Vagina (tissue), 2 donors: Measurements from ENCODE around the gene CLDN1.

ENCODE experiments used
- POLR2A ChIP-seq, 2 donors: fragments of 450-650 bp; IDR thresholded peaks; one replicate each; pipeline ENCODE4 v1.6.1; 2017; ENCODE audit warnings: antibody characterized with exemption in 2 of 2, mild to moderate bottlenecking in 2 of 2, moderate library complexity in 2 of 2
- POLR2AphosphoS5 ChIP-seq, 2 donors: sonication (generic); formaldehyde crosslinking; IDR thresholded peaks; one replicate each; pipeline ENCODE4 v1.9.0; 2017; ENCODE audit warnings: antibody characterized with exemption in 2 of 2, mild to moderate bottlenecking in 2 of 2, low read depth in 1 of 2; ENCODE audit not compliant: insufficient read depth in 1 of 2
- TF ChIP-seq, protein P1 (sequence below), 3 experiments: fragments of 450-650 bp in 2 of 3; fragments of 200-600 bp in 1 of 3; sonication (generic) in 1 of 3; IDR thresholded peaks; one replicate each; pipeline ENCODE4 v1.5.1; 2017 to 2019; ENCODE audit warnings: antibody characterized with exemption in 3 of 3, mild to moderate bottlenecking in 2 of 3, moderate library complexity in 2 of 3

DNA sequence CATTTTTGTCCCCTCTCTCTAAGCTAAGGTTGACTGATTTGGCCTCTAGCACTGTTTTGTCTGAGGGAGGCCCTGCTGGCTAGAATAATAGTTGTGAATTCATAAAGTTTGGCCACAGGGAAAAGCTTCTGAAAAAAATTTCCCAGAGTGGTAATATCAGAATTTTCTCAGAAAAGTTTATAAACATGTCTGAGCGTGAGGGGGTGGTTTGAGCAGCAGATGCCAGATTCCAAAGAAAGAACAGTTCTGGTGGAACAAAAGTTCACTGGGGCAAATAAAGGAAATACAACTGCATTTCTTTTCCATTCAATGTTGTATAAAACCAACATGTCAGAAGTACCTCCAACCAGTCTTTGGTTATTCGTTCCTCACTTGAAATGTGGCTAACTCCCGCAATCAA is 61.2 kb downstream of the CLDN1 start:
- TF ChIP-seq, protein P1, sequence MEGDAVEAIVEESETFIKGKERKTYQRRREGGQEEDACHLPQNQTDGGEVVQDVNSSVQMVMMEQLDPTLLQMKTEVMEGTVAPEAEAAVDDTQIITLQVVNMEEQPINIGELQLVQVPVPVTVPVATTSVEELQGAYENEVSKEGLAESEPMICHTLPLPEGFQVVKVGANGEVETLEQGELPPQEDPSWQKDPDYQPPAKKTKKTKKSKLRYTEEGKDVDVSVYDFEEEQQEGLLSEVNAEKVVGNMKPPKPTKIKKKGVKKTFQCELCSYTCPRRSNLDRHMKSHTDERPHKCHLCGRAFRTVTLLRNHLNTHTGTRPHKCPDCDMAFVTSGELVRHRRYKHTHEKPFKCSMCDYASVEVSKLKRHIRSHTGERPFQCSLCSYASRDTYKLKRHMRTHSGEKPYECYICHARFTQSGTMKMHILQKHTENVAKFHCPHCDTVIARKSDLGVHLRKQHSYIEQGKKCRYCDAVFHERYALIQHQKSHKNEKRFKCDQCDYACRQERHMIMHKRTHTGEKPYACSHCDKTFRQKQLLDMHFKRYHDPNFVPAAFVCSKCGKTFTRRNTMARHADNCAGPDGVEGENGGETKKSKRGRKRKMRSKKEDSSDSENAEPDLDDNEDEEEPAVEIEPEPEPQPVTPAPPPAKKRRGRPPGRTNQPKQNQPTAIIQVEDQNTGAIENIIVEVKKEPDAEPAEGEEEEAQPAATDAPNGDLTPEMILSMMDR (IDR thresholded peaks at IDR 0.05): no peak
- no peak for TF ChIP-seq POLR2AphosphoS5 (IDR thresholded peaks at IDR 0.05; ENCODE audit: insufficient read depth in 1 of 2, low read depth in 1 of 2)
- TF ChIP-seq POLR2A (IDR thresholded peaks at IDR 0.05): no peak
